ENCODE results near the gene PSMB2.

The PSMB2 gene

DNA sequence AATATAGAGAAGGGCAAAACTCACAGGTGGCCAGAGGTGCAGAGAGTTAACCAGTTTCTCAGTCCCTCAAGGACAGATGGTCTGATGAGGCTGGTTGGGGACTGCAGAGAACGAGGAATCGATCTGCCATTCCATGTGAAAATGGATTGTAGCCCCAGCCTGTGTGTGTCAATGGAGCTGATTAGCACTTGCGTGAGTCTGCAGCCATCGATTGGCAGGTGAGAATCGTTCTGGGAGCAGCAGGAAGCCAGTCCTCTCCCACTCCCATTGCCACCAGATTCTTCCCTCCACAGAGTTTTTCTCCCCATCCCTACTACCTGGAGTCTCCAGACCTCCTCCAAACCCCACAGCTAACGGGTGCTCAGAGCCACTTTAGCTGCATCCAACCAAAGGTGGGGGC lies 18.3 kb upstream of the PSMB2 start:
- Histone ChIP-seq H3K27ac (ENCODE audit: low read length) (no peak overlapping the region), H3K4me3 (ENCODE audit: low read depth in 1 of 2, low read length in 2 of 2) (no peak overlapping the region), H2AFZ (ENCODE audit: low read depth, low read length) (no peak overlapping the region), H3K4me2 (ENCODE audit: insufficient read depth, low read length) (no peak overlapping the region), H3K4me1 (ENCODE audit: insufficient read depth, low read length) (no peaks in the 10 kb centered on the region), H3K36me3 (ENCODE audit: insufficient read depth, low read length) (no peaks in the 10 kb centered on the region), H3K9ac (ENCODE audit: low read depth, low read length) (no peak overlapping the region), H4K20me1 (ENCODE audit: insufficient read depth, low read length) (0 out of 2 replicates have a peak, but pooled peaks cover 4% of the 10 kb centered on the region), H3K79me2 (ENCODE audit: insufficient read depth, low read length) (no peaks in the 10 kb centered on the region), H3K27me3 (ENCODE audit: insufficient read depth, low read length, poor library complexity) (no peaks in the 10 kb centered on the region), H3K9me3 (ENCODE audit: insufficient read depth, low read length, severe bottlenecking) (no peaks in the 10 kb centered on the region)
- ATAC-seq (ENCODE audit: insufficient read depth, low read depth), result no peak
- DNase-seq, result no peak
- TF ChIP-seq EZH2 (IDR thresholded peaks at IDR 0.05; ENCODE audit: borderline replicate concordance, low read depth, low read length, severe bottlenecking), result no peak
- TF ChIP-seq, protein P1, sequence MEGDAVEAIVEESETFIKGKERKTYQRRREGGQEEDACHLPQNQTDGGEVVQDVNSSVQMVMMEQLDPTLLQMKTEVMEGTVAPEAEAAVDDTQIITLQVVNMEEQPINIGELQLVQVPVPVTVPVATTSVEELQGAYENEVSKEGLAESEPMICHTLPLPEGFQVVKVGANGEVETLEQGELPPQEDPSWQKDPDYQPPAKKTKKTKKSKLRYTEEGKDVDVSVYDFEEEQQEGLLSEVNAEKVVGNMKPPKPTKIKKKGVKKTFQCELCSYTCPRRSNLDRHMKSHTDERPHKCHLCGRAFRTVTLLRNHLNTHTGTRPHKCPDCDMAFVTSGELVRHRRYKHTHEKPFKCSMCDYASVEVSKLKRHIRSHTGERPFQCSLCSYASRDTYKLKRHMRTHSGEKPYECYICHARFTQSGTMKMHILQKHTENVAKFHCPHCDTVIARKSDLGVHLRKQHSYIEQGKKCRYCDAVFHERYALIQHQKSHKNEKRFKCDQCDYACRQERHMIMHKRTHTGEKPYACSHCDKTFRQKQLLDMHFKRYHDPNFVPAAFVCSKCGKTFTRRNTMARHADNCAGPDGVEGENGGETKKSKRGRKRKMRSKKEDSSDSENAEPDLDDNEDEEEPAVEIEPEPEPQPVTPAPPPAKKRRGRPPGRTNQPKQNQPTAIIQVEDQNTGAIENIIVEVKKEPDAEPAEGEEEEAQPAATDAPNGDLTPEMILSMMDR (IDR thresholded peaks at IDR 0.05; ENCODE audit: borderline replicate concordance, extremely low read depth, low read length, poor library complexity, severe bottlenecking), result no peak

DNA sequence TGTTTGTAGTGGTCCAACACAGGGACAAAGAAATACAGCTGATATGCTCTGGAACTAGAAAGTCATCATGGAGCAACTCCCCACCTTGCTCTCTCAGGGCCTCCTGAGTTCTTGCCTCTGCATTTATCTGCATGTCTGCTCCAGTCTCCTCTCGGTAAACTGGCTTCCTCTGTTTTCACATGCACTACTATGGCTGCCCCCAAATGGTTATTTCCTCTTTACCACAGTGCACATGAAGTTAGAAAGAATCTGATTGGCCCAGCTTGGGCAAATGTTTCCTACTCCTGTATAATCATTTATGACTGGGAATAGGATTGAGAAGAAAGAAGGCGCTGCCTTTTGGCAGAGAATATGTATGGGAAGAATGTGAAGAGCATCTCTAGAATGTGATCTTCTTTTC lies 16.5 kb upstream of the PSMB2 start:
- Histone ChIP-seq H3K4me3 (ENCODE audit: low read depth in 1 of 2, low read length in 2 of 2) (no peak overlapping the region), H4K20me1 (ENCODE audit: insufficient read depth, low read length) (0 out of 2 replicates have a peak, but pooled peaks cover 4% of the 10 kb centered on the region), H3K79me2 (ENCODE audit: insufficient read depth, low read length) (no peaks in the 10 kb centered on the region), H3K9me3 (ENCODE audit: insufficient read depth, low read length, severe bottlenecking) (no peaks in the 10 kb centered on the region), H3K27ac (ENCODE audit: low read length) (no peak overlapping the region), H3K4me1 (ENCODE audit: insufficient read depth, low read length) (no peaks in the 10 kb centered on the region), H3K9ac (ENCODE audit: low read depth, low read length) (no peak overlapping the region), H2AFZ (ENCODE audit: low read depth, low read length) (no peak overlapping the region), H3K36me3 (ENCODE audit: insufficient read depth, low read length) (no peaks in the 10 kb centered on the region), H3K4me2 (ENCODE audit: insufficient read depth, low read length) (no peak overlapping the region), H3K27me3 (ENCODE audit: insufficient read depth, low read length, poor library complexity) (no peaks in the 10 kb centered on the region)
- DNase-seq (no peak), ATAC-seq (ENCODE audit: insufficient read depth, low read depth) (no peak)
- no peak for TF ChIP-seq EZH2 (IDR thresholded peaks at IDR 0.05; ENCODE audit: borderline replicate concordance, low read depth, low read length, severe bottlenecking)
- TF ChIP-seq, protein P1 (IDR thresholded peaks at IDR 0.05; ENCODE audit: borderline replicate concordance, extremely low read depth, low read length, poor library complexity, severe bottlenecking), result no peak

DNA sequence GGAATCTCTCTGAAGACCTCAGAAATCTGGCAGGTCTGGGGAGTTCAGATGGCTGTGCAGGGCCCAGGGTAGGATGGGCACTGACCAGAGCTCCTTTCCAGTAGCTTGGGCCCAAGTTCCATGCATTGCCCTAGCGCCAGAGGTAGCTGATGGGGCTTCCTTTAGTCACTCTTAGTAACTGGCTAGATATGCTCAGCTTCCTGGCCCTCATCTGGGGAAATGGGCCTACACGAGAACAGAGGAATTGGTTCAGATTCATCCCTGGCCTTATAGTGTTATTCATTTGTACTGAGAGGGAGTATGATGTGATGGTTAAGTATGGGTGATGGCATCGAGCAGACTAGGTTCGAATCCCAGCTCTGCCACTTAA lies 15.5 kb upstream of the PSMB2 start:
- Histone ChIP-seq H3K36me3 (ENCODE audit: insufficient read depth, low read length) (no peaks in the 10 kb centered on the region), H2AFZ (ENCODE audit: low read depth, low read length) (no peak overlapping the region), H3K4me3 (ENCODE audit: low read depth in 1 of 2, low read length in 2 of 2) (no peak overlapping the region), H3K4me2 (ENCODE audit: insufficient read depth, low read length) (no peak overlapping the region), H3K4me1 (ENCODE audit: insufficient read depth, low read length) (no peaks in the 10 kb centered on the region), H3K9ac (ENCODE audit: low read depth, low read length) (no peak overlapping the region), H3K27ac (ENCODE audit: low read length) (no peak overlapping the region), H3K79me2 (ENCODE audit: insufficient read depth, low read length) (no peaks in the 10 kb centered on the region), H4K20me1 (ENCODE audit: insufficient read depth, low read length) (0 out of 2 replicates have a peak, but pooled peaks cover 4% of the 10 kb centered on the region), H3K9me3 (ENCODE audit: insufficient read depth, low read length, severe bottlenecking) (no peaks in the 10 kb centered on the region), H3K27me3 (ENCODE audit: insufficient read depth, low read length, poor library complexity) (peaks cover 4% of the 10 kb centered on the region)
- DNase-seq (no peak), ATAC-seq (ENCODE audit: insufficient read depth, low read depth) (no peak)
- TF ChIP-seq, protein P1 (IDR thresholded peaks at IDR 0.05; ENCODE audit: borderline replicate concordance, extremely low read depth, low read length, poor library complexity, severe bottlenecking), result no peak
- TF ChIP-seq EZH2 (IDR thresholded peaks at IDR 0.05; ENCODE audit: borderline replicate concordance, low read depth, low read length, severe bottlenecking), result no peak
